IMR-90 (cell line): ENCODE data around the gene FADS2. TPM values are rescaled to one million over a fixed set of nuclear protein-coding genes. Genes with fewer than 3 reads are reported as not detected.

ENCODE experiments used
- ATAC-seq: fragments of 200-7000 bp; cut with Tn5 transposase; 2 replicates; pipeline ENCODE4 v1.9.1; 2020; ENCODE audit warnings: low read depth, mild to moderate bottlenecking, moderate library complexity
- BruUV-seq: library from RNA; stranded (reverse); fragments of 400-500 nt; replicated peaks from 2 replicates; lab custom pipeline; 2021; lab: Mats Ljungman, UMichigan
- CTCF ChIA-PET: fragments of 300-600 bp; formaldehyde crosslinking; extraction: SDS; loops from one replicate; lab custom pipeline; 2021; ENCODE audit warnings: antibody characterized with exemption; lab: Yijun Ruan, JAX
- POLR2A ChIA-PET: fragments of 300-600 bp; sonication (Branson Sonifier 250); formaldehyde crosslinking; loops from one replicate; lab custom pipeline; 2022; ENCODE audit warnings: antibody characterized with exemption; ENCODE audit not compliant: unreplicated experiment; lab: Charles Lee
- DNase-seq: peaks from one replicate; pipeline ENCODE4 v3.0.0; 2013
- H2AFZ ChIP-seq: replicated peaks from 2 replicates; pipeline ENCODE3; 2013; ENCODE audit warnings: low read length, mild to moderate bottlenecking; ENCODE audit not compliant: poor library complexity
- H2AK5ac ChIP-seq: 2 replicates; pipeline ENCODE4 v1.6.1; 2013; ENCODE audit warnings: low read depth, low read length, inconsistent platforms
- H2AK9ac ChIP-seq: replicated peaks from 2 replicates; pipeline ENCODE3; 2013; ENCODE audit warnings: mild to moderate bottlenecking, low read depth, low read length, moderate library complexity; ENCODE audit not compliant: poor library complexity
- H2BK120ac ChIP-seq: 2 replicates; pipeline ENCODE4 v1.6.1; 2013; ENCODE audit warnings: low read depth, low read length, inconsistent platforms
- H2BK15ac ChIP-seq: 3 replicates; pipeline ENCODE4 v1.6.1; 2013; ENCODE audit warnings: low read depth, low read length, inconsistent platforms
- H2BK20ac ChIP-seq: 2 replicates; pipeline ENCODE4 v1.6.1; 2013; ENCODE audit warnings: low read depth, mild to moderate bottlenecking, inconsistent platforms, low read length, moderate library complexity
- H2BK5ac ChIP-seq: 2 replicates; pipeline ENCODE4 v1.6.1; 2013; ENCODE audit warnings: mild to moderate bottlenecking, low read depth, low read length, inconsistent platforms; ENCODE audit not compliant: poor library complexity, severe bottlenecking
- H3K14ac ChIP-seq: replicated peaks from 2 replicates; pipeline ENCODE4 v1.6.1; 2013; ENCODE audit warnings: low read depth, low read length, inconsistent platforms
- H3K18ac ChIP-seq: 2 replicates; pipeline ENCODE4 v1.6.1; 2013; ENCODE audit warnings: low read depth, low read length, control low read depth
- H3K23ac ChIP-seq: 2 replicates; pipeline ENCODE4 v1.6.1; 2013; ENCODE audit warnings: low read depth, low read length, inconsistent platforms
- H3K27ac ChIP-seq: 2 replicates; pipeline ENCODE4 v1.5.1; 2013; ENCODE audit warnings: mild to moderate bottlenecking, control low read depth, low read length; ENCODE audit not compliant: insufficient read depth
- H3K27me3 ChIP-seq: 2 replicates; pipeline ENCODE4 v1.6.1; 2013; ENCODE audit warnings: low read length; ENCODE audit not compliant: control insufficient read depth, insufficient read depth
- H3K36me3 ChIP-seq: 2 replicates; pipeline ENCODE4 v1.6.1; 2013; ENCODE audit warnings: low read length, mixed read lengths; ENCODE audit not compliant: control insufficient read depth, insufficient read depth
- H3K4ac ChIP-seq: 2 replicates; pipeline ENCODE4 v1.6.1; 2013; ENCODE audit warnings: low read depth, low read length, inconsistent platforms
- H3K4me1 ChIP-seq: 2 replicates; pipeline ENCODE4 v1.6.1; 2013; ENCODE audit warnings: low read length, mixed read lengths; ENCODE audit not compliant: control insufficient read depth, insufficient read depth
- H3K4me2 ChIP-seq: 2 replicates; pipeline ENCODE4 v1.6.1; 2013; ENCODE audit warnings: low read depth, mild to moderate bottlenecking, control low read depth, low read length, moderate library complexity
- H3K4me3 ChIP-seq: 2 replicates; pipeline ENCODE4 v1.5.1; 2013; ENCODE audit warnings: low read depth, mild to moderate bottlenecking, control low read depth, low read length, moderate library complexity; ENCODE audit not compliant: insufficient read depth
- H3K56ac ChIP-seq: 2 replicates; pipeline ENCODE4 v1.6.1; 2013; ENCODE audit warnings: low read length, inconsistent platforms; ENCODE audit not compliant: insufficient read depth; ENCODE audit errors: extremely low read depth
- H3K79me1 ChIP-seq, 2 experiments: 2 replicates each; pipeline ENCODE4 v1.6.1; 2013; ENCODE audit warnings: low read length in 2 of 2, inconsistent platforms in 1 of 2, low read depth in 1 of 2
- H3K9ac ChIP-seq: 2 replicates; pipeline ENCODE4 v1.6.1; 2013; ENCODE audit warnings: low read depth, low read length, control low read depth
- H3K9me1 ChIP-seq: 2 replicates; pipeline ENCODE4 v1.6.1; 2013; ENCODE audit warnings: low read length, inconsistent platforms; ENCODE audit not compliant: insufficient read depth
- H3K9me3 ChIP-seq: 2 replicates; pipeline ENCODE4 v1.6.1; 2013; ENCODE audit warnings: low read length; ENCODE audit not compliant: control insufficient read depth, insufficient read depth
- H4K20me1 ChIP-seq: 2 replicates; pipeline ENCODE4 v1.6.1; 2013; ENCODE audit warnings: low read length, inconsistent platforms; ENCODE audit not compliant: insufficient read depth
- H4K5ac ChIP-seq: 2 replicates; pipeline ENCODE4 v1.6.1; 2013; ENCODE audit warnings: mild to moderate bottlenecking, low read depth, low read length, control low read depth
- H4K8ac ChIP-seq, 2 experiments: 2 replicates each; pipeline ENCODE4 v1.6.1; 2013; ENCODE audit warnings: low read depth in 2 of 2, low read length in 2 of 2, control low read depth in 1 of 2, inconsistent platforms in 1 of 2
- H4K91ac ChIP-seq: 2 replicates; pipeline ENCODE4 v1.6.1; 2013; ENCODE audit warnings: low read depth, low read length, inconsistent platforms; ENCODE audit not compliant: insufficient read depth
- CHD1 ChIP-seq: IDR thresholded peaks from 2 replicates; pipeline ENCODE4 v1.6.1; 2012; ENCODE audit warnings: low read depth, low read length, improper control_type of control experiment
- FOS ChIP-seq: fragments of 150-350 bp; IDR thresholded peaks from 2 replicates; pipeline ENCODE4 v1.6.1; 2016; ENCODE audit warnings: low read depth, low read length
- MAFK ChIP-seq: IDR thresholded peaks from 2 replicates; pipeline ENCODE4 v1.6.1; 2012; ENCODE audit warnings: low read depth, low read length, improper control_type of control experiment
- MAZ ChIP-seq: IDR thresholded peaks from 2 replicates; pipeline ENCODE4 v1.6.1; 2012; ENCODE audit warnings: low read depth, mild to moderate bottlenecking, low read length, improper control_type of control experiment, moderate library complexity, borderline replicate concordance
- NFE2L2 ChIP-seq: fragments of 150-350 bp; IDR thresholded peaks from 2 replicates; pipeline ENCODE4 v1.6.1; 2016; ENCODE audit warnings: low read depth, mild to moderate bottlenecking, low read length
- POLR2A ChIP-seq: IDR thresholded peaks from 2 replicates; pipeline ENCODE4 v1.6.1; 2012; ENCODE audit warnings: mild to moderate bottlenecking, low read depth, low read length
- RFX5 ChIP-seq: IDR thresholded peaks from 2 replicates; pipeline ENCODE4 v1.8.0; 2012; ENCODE audit warnings: low read depth, mild to moderate bottlenecking, low read length, moderate library complexity
- WGBS, 2 experiments: methylation state at CpG; one replicate each; pipeline versions ENCODE4 v1.1.5 to v1.1.7; 2013; ENCODE audit warnings: missing lambda C conversion rate in 2 of 2; ENCODE audit not compliant: insufficient read length in 1 of 2; ENCODE audit errors: extremely low coverage in 2 of 2; 5-methylcytosine and 5-hydroxymethylcytosine counted together
- dilution Hi-C: fragments of 300-500 bp; cut with HindIII; formaldehyde crosslinking; loops from one replicate; pipeline ENCODE4 v1.14.3; 2018; ENCODE audit warnings: low sequenced_read_pairs; ENCODE audit not compliant: unreplicated experiment
- in situ Hi-C: fragments of 300-500 bp; cut with MboI; formaldehyde crosslinking; loops from 3 replicates; pipeline ENCODE4 v1.14.3; 2019; ENCODE audit warnings: low sequenced_read_pairs, inconsistent platforms, mixed read lengths
- intact Hi-C: fragments of 100-400 bp; cut with micrococcal nuclease; formaldehyde crosslinking; loops from 2 replicates; pipeline ENCODE4 v1.10.0; 2022
- polyA plus RNA-seq, 3 experiments: library from polyadenylated mRNA; depleted of rRNA; stranded (reverse); fragments of >200 nt; gene quantifications; 2 replicates each; pipeline ENCODE4 v1.2.3, GENCODE V29; 2012; ENCODE audit warnings: low replicate concordance in 1 of 3
- total RNA-seq: library from RNA; depleted of rRNA; stranded (reverse); fragments of >200 nt; gene quantifications from 2 replicates; pipeline ENCODE4 v1.2.3, GENCODE V29; 2012
- TF ChIP-seq, protein P1 (sequence below): fragments of 150-350 bp; IDR thresholded peaks from 2 replicates; pipeline ENCODE4 v1.6.1; 2016; ENCODE audit warnings: low read depth, mild to moderate bottlenecking, low read length, moderate library complexity, borderline replicate concordance

The FADS2 gene
- total and polyA plus RNA-seq, 2 of the 4 experiments (the other 2 are of a cell fraction), result 33.3 to 88.4 TPM

DNA sequence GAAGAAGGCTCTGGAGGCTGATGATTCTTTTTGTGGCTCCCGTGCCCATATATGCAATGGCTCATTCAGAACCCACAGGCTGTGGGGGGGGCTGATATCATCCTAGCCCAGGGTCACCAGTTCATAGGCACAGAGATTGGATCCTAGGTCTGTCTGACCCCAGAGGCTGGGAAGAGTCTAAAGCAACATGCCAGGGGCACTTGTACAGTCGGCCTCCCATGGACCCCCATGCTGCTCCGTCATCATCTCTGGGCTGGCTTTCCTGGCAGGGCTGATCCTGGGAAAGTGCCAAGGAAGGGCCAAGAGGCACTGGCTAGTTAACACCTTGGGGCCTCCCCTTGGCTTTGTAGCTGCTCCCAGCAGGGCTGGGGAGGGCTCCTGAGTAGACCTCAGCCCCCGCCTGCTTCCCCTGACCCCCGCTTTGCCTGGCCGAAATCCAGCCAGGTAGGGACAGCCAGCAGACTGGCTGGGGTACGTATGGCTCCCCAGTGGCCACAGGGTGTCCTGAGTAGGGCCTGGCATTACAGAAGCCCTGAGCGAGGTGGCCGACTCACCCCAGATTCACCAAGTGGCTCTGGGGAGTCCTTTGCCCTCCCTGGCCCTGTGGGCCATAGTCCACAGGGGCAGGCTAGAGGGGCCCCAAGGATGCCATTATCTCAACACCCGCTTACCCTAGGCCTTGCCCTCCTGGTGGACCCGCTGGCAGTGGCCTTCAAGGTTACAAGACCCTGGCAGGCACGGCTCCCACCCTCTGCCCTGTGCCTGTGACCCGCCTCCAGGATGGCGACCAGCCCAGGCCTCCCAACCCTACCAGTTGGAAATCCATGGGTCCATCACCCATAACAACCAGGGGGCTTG is 40.7 kb downstream of the FADS2 start:
- Histone ChIP-seq H4K91ac (no peak overlapping the region), H2BK15ac (no peak overlapping the region), H3K27ac (no peak overlapping the region), H3K27me3 (no peaks in the 10 kb centered on the region), H3K36me3 (peaks cover 12% of the 10 kb centered on the region; the same call in 1 of the 2 replicates), H3K56ac (no peak overlapping the region), H3K4me3 (no peak overlapping the region), H3K23ac (no peak overlapping the region), H3K9ac (no peak overlapping the region), H3K9me3 (no peaks in the 10 kb centered on the region), H3K4ac (no peak overlapping the region), H2AK5ac (no peak overlapping the region), H2BK5ac (no peak overlapping the region), H3K4me1 (peaks cover 2% of the 10 kb centered on the region), H2BK120ac (no peak overlapping the region), H4K8ac (no peak overlapping the region), H3K9me1 (no peaks in the 10 kb centered on the region), H2AK9ac (no peak overlapping the region), H2AFZ (no peak overlapping the region), H3K14ac (no peak overlapping the region), H3K79me1 (no peaks in the 10 kb centered on the region), H3K4me2 (no peak overlapping the region), H4K20me1 (no peaks in the 10 kb centered on the region; the same call in 1 of the 2 replicates), H3K18ac (no peak overlapping the region), H4K5ac (no peak overlapping the region), H2BK20ac (no peak overlapping the region)
- TF ChIP-seq MAZ (no peak), NFE2L2 (no peak), MAFK (no peak), FOS (no peak), RFX5 (no peak), POLR2A (no peak), CHD1 (no peak)
- TF ChIP-seq, protein P1, sequence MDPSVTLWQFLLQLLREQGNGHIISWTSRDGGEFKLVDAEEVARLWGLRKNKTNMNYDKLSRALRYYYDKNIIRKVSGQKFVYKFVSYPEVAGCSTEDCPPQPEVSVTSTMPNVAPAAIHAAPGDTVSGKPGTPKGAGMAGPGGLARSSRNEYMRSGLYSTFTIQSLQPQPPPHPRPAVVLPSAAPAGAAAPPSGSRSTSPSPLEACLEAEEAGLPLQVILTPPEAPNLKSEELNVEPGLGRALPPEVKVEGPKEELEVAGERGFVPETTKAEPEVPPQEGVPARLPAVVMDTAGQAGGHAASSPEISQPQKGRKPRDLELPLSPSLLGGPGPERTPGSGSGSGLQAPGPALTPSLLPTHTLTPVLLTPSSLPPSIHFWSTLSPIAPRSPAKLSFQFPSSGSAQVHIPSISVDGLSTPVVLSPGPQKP, result no peak
- ChIA-PET CTCF (no interaction called here), POLR2A (no interaction called here)
- WGBS, 2 experiments, result 66% methylated on average over 5 of the region's 14 CpGs; no CpG with 5 or more reads in 1 of the 2 experiments
- no peak for ATAC-seq
- BruUV-seq, result no TSS peak
- dilution Hi-C loops (no loop called here), in situ Hi-C loops (loop anchor here (25.0 kb wide), 1 partner anchor 444 kb away; no protein-coding TSS in a partner anchor), intact Hi-C loops (no loop called here)
- DNase-seq, result no peak
